B cell (primary cell): ENCODE data around the gene ATP5ME. TPM values are rescaled to one million over a fixed set of nuclear protein-coding genes. Genes with fewer than 3 reads are reported as not detected.
"Not testable (repeated sequence)": the region's sequence is repeated elsewhere in the genome, so short reads cannot be mapped to it uniquely, and the experiment has no call there.

Experiments used
- ATAC-seq: fragments of 200-7000 bp; cut with Tn5 transposase; one replicate; pipeline ENCODE4 v1.10.0; 2021; ENCODE audit warnings: low read depth, mild to moderate bottlenecking, moderate number of reproducible peaks, moderate library complexity
- CTCF ChIA-PET: fragments of 350-600 bp; sonication (Branson Sonifier 250); formaldehyde crosslinking; loops from one replicate; lab custom pipeline; 2021; ENCODE audit warnings: antibody characterized with exemption, inconsistent platforms; lab: Charles Lee
- POLR2A ChIA-PET: fragments of 350-600 bp; sonication (Branson Sonifier 250); formaldehyde crosslinking; loops from one replicate; lab custom pipeline; 2021; ENCODE audit warnings: antibody characterized with exemption; lab: Charles Lee
- DNase-seq: peaks from one replicate; pipeline ENCODE4 v3.0.0; 2013
- H2AFZ ChIP-seq: 2 replicates; pipeline ENCODE4 v1.6.1; 2012; ENCODE audit warnings: mild to moderate bottlenecking, low read depth, low read length; ENCODE audit not compliant: insufficient read depth, poor library complexity, severe bottlenecking
- H3K27ac ChIP-seq, 2 donors: 1 replicate in 1 of 2; 2 replicates in 1 of 2; pipeline ENCODE4 v1.5.1; 2012 to 2013; ENCODE audit warnings: low read length in 2 of 2, mild to moderate bottlenecking in 2 of 2, moderate library complexity in 1 of 2
- H3K27me3 ChIP-seq, 4 experiments: fragments of 200-600 bp in 1 of 4; sonication (generic) in 1 of 4; replicated peaks in 1 of 4; 1 replicate in 2 of 4; 2 replicates in 2 of 4; pipeline versions ENCODE4 v1.6.1 to v1.7.0; 2013 to 2016; ENCODE audit warnings: low read length in 3 of 4, mild to moderate bottlenecking in 2 of 4, mixed read lengths in 1 of 4, moderate library complexity in 1 of 4; ENCODE audit not compliant: insufficient read depth in 4 of 4, control insufficient read depth in 3 of 4; ENCODE audit errors: control extremely low read depth in 1 of 4
- H3K36me3 ChIP-seq, 2 experiments: replicated peaks in 1 of 2; 1 replicate in 1 of 2; 2 replicates in 1 of 2; pipeline versions ENCODE4 v1.6.1 to v1.7.1; 2013; ENCODE audit warnings: low read length in 1 of 2; ENCODE audit not compliant: insufficient read depth in 2 of 2, control insufficient read depth in 1 of 2; ENCODE audit errors: control extremely low read depth in 1 of 2, extremely low read depth in 1 of 2
- H3K4me1 ChIP-seq, 2 donors: fragments of 200-600 bp in 1 of 2; sonication (generic) in 1 of 2; 1 replicate in 1 of 2; 2 replicates in 1 of 2; pipeline versions ENCODE4 v1.5.1 to v1.6.1; 2013 to 2017; ENCODE audit warnings: low read length in 2 of 2; ENCODE audit not compliant: control insufficient read depth in 2 of 2, insufficient read depth in 2 of 2
- H3K4me2 ChIP-seq: replicated peaks from 2 replicates; pipeline ENCODE3; 2012; ENCODE audit warnings: mild to moderate bottlenecking, low read depth, low read length; ENCODE audit not compliant: poor library complexity, severe bottlenecking
- H3K4me3 ChIP-seq, 5 experiments: fragments of 200-600 bp in 1 of 5; sonication (generic) in 1 of 5; 1 replicate in 3 of 5; 2 replicates in 2 of 5; pipeline versions ENCODE4 v1.5.1 to v1.7.0; 2011 to 2016; ENCODE audit warnings: low read length in 4 of 5, mild to moderate bottlenecking in 4 of 5, low read depth in 2 of 5, control low read depth in 1 of 5, moderate library complexity in 1 of 5; ENCODE audit not compliant: insufficient read depth in 1 of 5; ENCODE audit errors: control extremely low read depth in 1 of 5, extremely low read depth in 1 of 5
- H3K79me2 ChIP-seq: fragments of 200-600 bp; sonication (generic); one replicate; pipeline ENCODE4 v1.6.0; 2016; ENCODE audit warnings: low read length; ENCODE audit not compliant: control insufficient read depth, insufficient read depth
- H3K9ac ChIP-seq: fragments of 200-600 bp; sonication (generic); 2 replicates; pipeline ENCODE4 v1.6.1; 2017; ENCODE audit warnings: mild to moderate bottlenecking, low read length, moderate library complexity
- H3K9me3 ChIP-seq, 3 donors: one replicate each; pipeline versions ENCODE4 v1.6.1 to v1.7.1; 2013; ENCODE audit warnings: low read length in 2 of 3; ENCODE audit not compliant: control insufficient read depth in 2 of 3, insufficient read depth in 1 of 3; ENCODE audit errors: control extremely low read depth in 1 of 3
- H4K20me1 ChIP-seq: 2 replicates; pipeline ENCODE4 v1.6.0; 2012; ENCODE audit warnings: mild to moderate bottlenecking, low read length; ENCODE audit not compliant: insufficient read depth, control insufficient read depth, poor library complexity, severe bottlenecking
- H3K27ac Mint-ChIP-seq: one replicate; pipeline ENCODE4 v1.8.0; 2021; ENCODE audit warnings: mixed read lengths
- H3K27me3 Mint-ChIP-seq: one replicate; pipeline ENCODE4 v1.8.0; 2021; ENCODE audit warnings: mixed read lengths
- H3K4me1 Mint-ChIP-seq: one replicate; pipeline ENCODE4 v1.8.0; 2021; ENCODE audit warnings: mixed read lengths
- H3K4me3 Mint-ChIP-seq: one replicate; pipeline ENCODE4 v1.8.0; 2021; ENCODE audit warnings: mixed read lengths
- H3K9me3 Mint-ChIP-seq: one replicate; pipeline ENCODE4 v1.8.0; 2022; ENCODE audit warnings: mixed read lengths; ENCODE audit not compliant: insufficient read depth
- CTCF ChIP-seq: fragments of 200-600 bp; IDR thresholded peaks from one replicate; pipeline ENCODE4 v1.8.0; 2022; ENCODE audit warnings: antibody characterized with exemption, mild to moderate bottlenecking
- EZH2 ChIP-seq: IDR thresholded peaks from 2 replicates; pipeline ENCODE4 v1.6.1; 2012; ENCODE audit warnings: borderline replicate concordance, low read depth, mild to moderate bottlenecking, moderate library complexity, low read length; ENCODE audit not compliant: insufficient read depth, poor library complexity, severe bottlenecking
- WGBS: methylation state at CpG from one replicate; pipeline ENCODE4 v1.1.5; 2013; ENCODE audit warnings: missing lambda C conversion rate; ENCODE audit not compliant: insufficient coverage; 5-methylcytosine and 5-hydroxymethylcytosine counted together
- intact Hi-C: fragments of 100-400 bp; cut with micrococcal nuclease; formaldehyde crosslinking; loops from one replicate; pipeline ENCODE4 v1.10.0; 2022
- polyA plus RNA-seq: library from polyadenylated mRNA; depleted of rRNA; stranded (reverse); fragments of >200 nt; gene quantifications from 2 replicates; pipeline ENCODE4 v1.2.3, GENCODE V29; 2012
- total RNA-seq, 2 donors: library from RNA; stranded (reverse); fragments of 120-200 nt in 1 of 2; gene quantifications; 1 replicate in 1 of 2; 2 replicates in 1 of 2; pipeline versions ENCODE4 v1.2.3 to v1.2.4, GENCODE V29; 2013 to 2022

Gene ATP5ME
- total and polyA plus RNA-seq, 2 donors (not counting 1 experiment from before 2014, with no cell fraction given): 129 to 153 TPM

DNA sequence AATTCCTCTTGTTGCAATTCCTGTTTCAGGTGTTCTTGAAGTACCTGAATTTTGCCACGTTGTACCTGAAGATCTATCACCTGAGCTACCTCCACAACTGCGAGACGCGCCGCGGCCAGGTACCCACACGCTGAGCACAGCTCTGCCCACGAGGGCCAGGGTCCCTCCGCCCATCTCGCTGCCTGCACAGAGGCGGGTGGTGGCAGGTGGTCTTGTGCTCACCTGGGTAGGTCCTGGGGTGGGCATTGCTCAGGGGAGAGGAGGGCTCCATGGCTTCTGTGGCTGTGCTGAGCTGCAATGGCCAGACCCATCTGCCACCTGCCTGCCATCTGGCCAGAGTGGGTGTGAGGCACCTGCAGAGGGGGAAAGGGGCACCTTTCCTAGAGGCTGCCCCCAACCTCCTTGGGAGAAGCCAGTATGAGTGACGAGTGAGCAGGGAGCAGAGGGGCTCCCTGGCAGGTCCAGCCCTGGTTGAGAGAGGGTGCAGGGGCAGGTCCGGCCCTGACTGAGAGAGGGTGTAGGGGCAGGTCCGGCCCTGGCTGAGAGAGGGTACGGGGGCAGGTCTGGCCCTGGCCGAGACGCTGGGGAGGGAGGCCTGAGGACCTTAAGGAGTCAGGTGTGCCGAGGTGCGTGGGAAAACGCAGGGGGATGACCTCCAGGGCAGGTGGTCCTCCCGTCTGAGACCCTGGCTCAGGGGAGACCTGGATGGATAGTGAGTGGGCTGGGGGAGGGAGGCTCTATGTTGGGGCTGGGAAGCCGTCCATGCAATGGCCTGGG is 38.0 kb downstream of the ATP5ME start:
- WGBS: 91% methylated on average over 21 of the region's 22 CpGs
- CTCF ChIA-PET: no interaction called here
- ATAC-seq: no peak

GRCh38 chr4:635066-635835 is 38.8 kb downstream of the ATP5ME start:
- H3K27ac Mint-ChIP-seq, H3K9ac ChIP-seq, H4K20me1 ChIP-seq, H3K27ac ChIP-seq, H2AFZ ChIP-seq, H3K4me1 Mint-ChIP-seq, H3K36me3 ChIP-seq, ATAC-seq, H3K79me2 ChIP-seq, POLR2A ChIA-PET, H3K4me1 ChIP-seq, DNase-seq, H3K27me3 ChIP-seq, H3K4me3 ChIP-seq, H3K9me3 Mint-ChIP-seq, H3K27me3 Mint-ChIP-seq, CTCF ChIA-PET, intact Hi-C loops, H3K4me3 Mint-ChIP-seq, H3K4me2 ChIP-seq: not testable (repeated sequence)
- peaks cover 0 to 37% (median 3%) of the 10 kb centered on the region in 3 donors for H3K9me3 ChIP-seq
- 94% methylated on average over 43 of the region's 46 CpGs for WGBS

More for the DNA sequence above, 38.0 kb downstream of the ATP5ME start:
- Histone ChIP-seq H3K9me3 (peaks cover 0 to 37% (median 3%) of the 10 kb centered on the region in 3 donors), H3K79me2 (no peaks in the 10 kb centered on the region), H3K4me3 (no peak overlapping the region), H3K27ac (no peak overlapping the region), H3K4me1 (no peaks in the 10 kb centered on the region), H3K27me3 (no peaks in the 10 kb centered on the region), H3K36me3 (no peaks in the 10 kb centered on the region), H4K20me1 (no peaks in the 10 kb centered on the region), H3K4me2 (no peak overlapping the region), H2AFZ (no peak overlapping the region), H3K9ac (no peak overlapping the region)
- peaks cover 12% of the 10 kb centered on the region for H3K27me3 Mint-ChIP-seq
- H3K4me1 Mint-ChIP-seq: no peaks in the 10 kb centered on the region
- TF ChIP-seq CTCF (no peak), EZH2 (no peak)
- H3K9me3 Mint-ChIP-seq: peaks cover 6% of the 10 kb centered on the region
- intact Hi-C loops: no loop called here
- POLR2A ChIA-PET: no interaction called here
- H3K27ac Mint-ChIP-seq: no peak overlapping the region
- no peak for DNase-seq
- no peak overlapping the region for H3K4me3 Mint-ChIP-seq
